Measurements from ENCODE around the gene ZFP36L2. TPM values are rescaled to one million over a fixed set of nuclear protein-coding genes. Genes with fewer than 3 reads are reported as not detected.

ZFP36L2 gene
- total RNA-seq, 1 donor from 2014 or later = 222 TPM

DNA sequence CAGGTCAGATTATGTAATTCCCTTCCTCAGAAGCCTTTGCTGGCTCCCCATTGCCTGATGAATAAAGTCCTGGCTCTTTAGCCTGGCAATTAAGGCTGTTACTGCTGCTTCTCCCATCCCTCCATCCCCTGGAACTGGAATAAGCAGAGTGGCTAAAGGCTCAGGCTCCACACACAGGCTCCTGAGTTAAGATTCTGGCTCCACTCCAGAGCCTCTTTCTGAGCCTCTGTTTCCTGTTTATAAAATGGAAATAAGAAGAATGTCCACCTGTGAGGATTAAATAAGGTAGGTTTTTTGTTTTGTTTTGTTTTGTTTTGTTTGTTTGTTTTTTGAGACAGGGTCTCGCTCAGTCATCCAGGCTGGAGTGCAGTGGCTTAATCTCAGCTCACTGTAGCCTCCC lies 50.0 kb downstream of the ZFP36L2 start:
- Mint-ChIP-seq H3K36me3 (ENCODE audit: insufficient read depth) (no peaks in the 10 kb centered on the region), H3K9me3 (ENCODE audit: low read depth) (no peaks in the 10 kb centered on the region), H3K4me1 (ENCODE audit: low read depth) (peaks cover 52% of the 10 kb centered on the region), H3K27ac (no peak overlapping the region), H3K27me3 (no peaks in the 10 kb centered on the region), H3K4me3 (ENCODE audit: low read depth) (no peak overlapping the region)
- TF ChIP-seq, protein P1, sequence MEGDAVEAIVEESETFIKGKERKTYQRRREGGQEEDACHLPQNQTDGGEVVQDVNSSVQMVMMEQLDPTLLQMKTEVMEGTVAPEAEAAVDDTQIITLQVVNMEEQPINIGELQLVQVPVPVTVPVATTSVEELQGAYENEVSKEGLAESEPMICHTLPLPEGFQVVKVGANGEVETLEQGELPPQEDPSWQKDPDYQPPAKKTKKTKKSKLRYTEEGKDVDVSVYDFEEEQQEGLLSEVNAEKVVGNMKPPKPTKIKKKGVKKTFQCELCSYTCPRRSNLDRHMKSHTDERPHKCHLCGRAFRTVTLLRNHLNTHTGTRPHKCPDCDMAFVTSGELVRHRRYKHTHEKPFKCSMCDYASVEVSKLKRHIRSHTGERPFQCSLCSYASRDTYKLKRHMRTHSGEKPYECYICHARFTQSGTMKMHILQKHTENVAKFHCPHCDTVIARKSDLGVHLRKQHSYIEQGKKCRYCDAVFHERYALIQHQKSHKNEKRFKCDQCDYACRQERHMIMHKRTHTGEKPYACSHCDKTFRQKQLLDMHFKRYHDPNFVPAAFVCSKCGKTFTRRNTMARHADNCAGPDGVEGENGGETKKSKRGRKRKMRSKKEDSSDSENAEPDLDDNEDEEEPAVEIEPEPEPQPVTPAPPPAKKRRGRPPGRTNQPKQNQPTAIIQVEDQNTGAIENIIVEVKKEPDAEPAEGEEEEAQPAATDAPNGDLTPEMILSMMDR (IDR thresholded peaks at IDR 0.05; ENCODE audit: unreplicated experiment) = no peak
- no peak for DNase-seq (ENCODE audit: low spot score, unreplicated experiment)

DNA sequence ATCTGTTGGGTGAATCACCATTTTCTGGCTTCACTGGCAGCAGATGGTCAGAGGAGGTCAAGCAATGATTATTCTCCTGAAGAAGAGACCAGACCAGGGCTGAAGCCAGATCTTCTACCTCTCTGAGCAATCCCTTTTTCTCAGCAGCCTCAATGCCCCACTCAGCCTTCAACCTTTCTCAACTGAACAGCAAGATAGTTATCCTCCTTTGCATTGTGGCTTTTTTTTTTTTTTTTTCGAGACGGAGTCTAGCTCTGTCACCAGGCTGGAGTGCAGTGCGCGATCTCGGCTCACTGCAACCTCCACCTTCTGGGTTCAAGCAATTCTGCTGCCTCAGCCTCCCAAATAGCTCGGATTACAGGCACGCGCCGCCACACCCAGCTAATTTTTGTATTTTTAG lies 50.5 kb downstream of the ZFP36L2 start:
- H3K9me3 Mint-ChIP-seq (ENCODE audit: low read depth) = no peaks in the 10 kb centered on the region
- peaks cover 47% of the 10 kb centered on the region for H3K4me1 Mint-ChIP-seq (ENCODE audit: low read depth)
- no peak for DNase-seq (ENCODE audit: low spot score, unreplicated experiment)
- no peak overlapping the region for H3K27ac Mint-ChIP-seq
- H3K36me3 Mint-ChIP-seq (ENCODE audit: insufficient read depth) = no peaks in the 10 kb centered on the region
- H3K4me3 Mint-ChIP-seq (ENCODE audit: low read depth) = no peak overlapping the region
- no peaks in the 10 kb centered on the region for H3K27me3 Mint-ChIP-seq
- TF ChIP-seq, protein P1 (IDR thresholded peaks at IDR 0.05; ENCODE audit: unreplicated experiment) = no peak

DNA sequence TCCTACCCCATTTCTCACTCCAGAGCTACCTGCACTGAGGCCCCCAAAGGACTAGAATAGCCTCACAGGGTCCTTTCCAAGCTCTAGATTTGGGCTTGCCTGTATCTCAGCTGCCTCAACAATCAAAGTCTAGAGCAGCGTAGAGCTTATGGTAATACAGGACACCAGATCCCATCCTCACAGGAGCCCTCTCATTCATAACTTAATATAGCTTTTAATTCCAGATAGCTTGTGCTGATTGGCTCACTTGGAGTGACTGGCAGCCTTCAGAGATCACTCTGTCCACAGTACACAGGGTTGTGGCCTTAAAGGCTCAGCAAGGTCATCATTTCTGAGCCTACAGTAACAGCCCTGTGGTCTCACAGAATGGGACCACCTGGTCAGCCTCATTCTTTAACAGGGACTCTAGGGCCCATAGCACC lies 51.4 kb downstream of the ZFP36L2 start:
- peaks cover 45% of the 10 kb centered on the region for H3K4me1 Mint-ChIP-seq (ENCODE audit: low read depth)
- no peaks in the 10 kb centered on the region for H3K27me3 Mint-ChIP-seq
- no peak for DNase-seq (ENCODE audit: low spot score, unreplicated experiment)
- no peaks in the 10 kb centered on the region for H3K36me3 Mint-ChIP-seq (ENCODE audit: insufficient read depth)
- no peaks in the 10 kb centered on the region for H3K9me3 Mint-ChIP-seq (ENCODE audit: low read depth)
- TF ChIP-seq, protein P1 (IDR thresholded peaks at IDR 0.05; ENCODE audit: unreplicated experiment) = no peak
- H3K27ac Mint-ChIP-seq = peak overlapping the region; percentile 3
- H3K4me3 Mint-ChIP-seq (ENCODE audit: low read depth) = no peak overlapping the region

DNA sequence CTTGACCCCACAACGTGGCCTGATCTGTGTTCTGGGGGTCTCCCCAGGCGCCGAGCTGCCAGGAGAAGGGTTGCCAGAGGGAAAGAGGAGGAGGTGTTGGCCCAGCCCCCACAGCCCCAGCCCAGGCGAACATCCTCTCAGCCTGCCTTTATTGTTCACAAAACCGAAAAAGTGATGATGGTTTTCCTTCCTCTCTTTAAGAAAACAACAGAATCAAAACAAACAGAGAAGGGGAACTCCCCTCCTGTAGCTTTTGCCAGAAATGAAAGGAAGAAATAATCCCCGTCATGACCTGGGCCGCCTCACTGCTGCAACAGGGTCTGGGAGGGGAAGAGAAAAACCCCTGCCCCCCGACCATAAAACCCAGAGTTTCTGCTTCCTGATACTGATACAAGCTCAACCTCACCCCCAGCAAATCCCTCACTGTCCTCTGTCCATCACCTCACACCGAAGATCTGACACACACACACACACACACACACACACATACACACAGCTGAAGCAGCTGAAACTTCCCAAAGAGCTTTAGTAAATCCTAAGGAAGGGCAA lies 52.0 kb downstream of the ZFP36L2 start:
- H3K36me3 Mint-ChIP-seq (ENCODE audit: insufficient read depth) = no peaks in the 10 kb centered on the region
- H3K4me3 Mint-ChIP-seq (ENCODE audit: low read depth) = no peak overlapping the region
- TF ChIP-seq, protein P1 (IDR thresholded peaks at IDR 0.05; ENCODE audit: unreplicated experiment) = no peak
- no peak for DNase-seq (ENCODE audit: low spot score, unreplicated experiment)
- peaks cover 47% of the 10 kb centered on the region for H3K4me1 Mint-ChIP-seq (ENCODE audit: low read depth)
- peak overlapping the region; percentile 3 for H3K27ac Mint-ChIP-seq
- no peaks in the 10 kb centered on the region for H3K27me3 Mint-ChIP-seq
- H3K9me3 Mint-ChIP-seq (ENCODE audit: low read depth) = no peaks in the 10 kb centered on the region
